ENCODE data around the gene VDR.

DNA sequence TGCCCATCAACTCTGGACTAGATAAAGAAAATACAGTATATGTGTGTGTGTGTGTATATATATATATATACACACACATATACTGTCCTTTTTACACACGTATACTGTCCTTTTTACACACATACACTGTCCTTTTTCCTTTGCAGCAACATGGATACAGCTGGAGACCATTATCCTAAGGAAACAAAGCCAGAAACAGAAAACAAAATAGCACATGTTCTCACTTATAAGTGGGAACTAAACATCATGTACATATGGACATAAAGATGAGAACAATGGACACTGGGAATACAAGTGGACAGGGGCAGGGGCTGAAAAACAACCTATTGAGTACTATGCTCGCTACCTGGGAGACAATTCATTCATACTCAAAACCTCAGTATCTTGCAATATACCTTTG lies 23.7 kb downstream of the VDR start:
- TF ChIP-seq, protein P1, sequence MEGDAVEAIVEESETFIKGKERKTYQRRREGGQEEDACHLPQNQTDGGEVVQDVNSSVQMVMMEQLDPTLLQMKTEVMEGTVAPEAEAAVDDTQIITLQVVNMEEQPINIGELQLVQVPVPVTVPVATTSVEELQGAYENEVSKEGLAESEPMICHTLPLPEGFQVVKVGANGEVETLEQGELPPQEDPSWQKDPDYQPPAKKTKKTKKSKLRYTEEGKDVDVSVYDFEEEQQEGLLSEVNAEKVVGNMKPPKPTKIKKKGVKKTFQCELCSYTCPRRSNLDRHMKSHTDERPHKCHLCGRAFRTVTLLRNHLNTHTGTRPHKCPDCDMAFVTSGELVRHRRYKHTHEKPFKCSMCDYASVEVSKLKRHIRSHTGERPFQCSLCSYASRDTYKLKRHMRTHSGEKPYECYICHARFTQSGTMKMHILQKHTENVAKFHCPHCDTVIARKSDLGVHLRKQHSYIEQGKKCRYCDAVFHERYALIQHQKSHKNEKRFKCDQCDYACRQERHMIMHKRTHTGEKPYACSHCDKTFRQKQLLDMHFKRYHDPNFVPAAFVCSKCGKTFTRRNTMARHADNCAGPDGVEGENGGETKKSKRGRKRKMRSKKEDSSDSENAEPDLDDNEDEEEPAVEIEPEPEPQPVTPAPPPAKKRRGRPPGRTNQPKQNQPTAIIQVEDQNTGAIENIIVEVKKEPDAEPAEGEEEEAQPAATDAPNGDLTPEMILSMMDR (IDR thresholded peaks at IDR 0.05): no peak
- no peak for TF ChIP-seq POLR2A (IDR thresholded peaks at IDR 0.05)
